Measurements from ENCODE around the gene CYP2A13.

DNA sequence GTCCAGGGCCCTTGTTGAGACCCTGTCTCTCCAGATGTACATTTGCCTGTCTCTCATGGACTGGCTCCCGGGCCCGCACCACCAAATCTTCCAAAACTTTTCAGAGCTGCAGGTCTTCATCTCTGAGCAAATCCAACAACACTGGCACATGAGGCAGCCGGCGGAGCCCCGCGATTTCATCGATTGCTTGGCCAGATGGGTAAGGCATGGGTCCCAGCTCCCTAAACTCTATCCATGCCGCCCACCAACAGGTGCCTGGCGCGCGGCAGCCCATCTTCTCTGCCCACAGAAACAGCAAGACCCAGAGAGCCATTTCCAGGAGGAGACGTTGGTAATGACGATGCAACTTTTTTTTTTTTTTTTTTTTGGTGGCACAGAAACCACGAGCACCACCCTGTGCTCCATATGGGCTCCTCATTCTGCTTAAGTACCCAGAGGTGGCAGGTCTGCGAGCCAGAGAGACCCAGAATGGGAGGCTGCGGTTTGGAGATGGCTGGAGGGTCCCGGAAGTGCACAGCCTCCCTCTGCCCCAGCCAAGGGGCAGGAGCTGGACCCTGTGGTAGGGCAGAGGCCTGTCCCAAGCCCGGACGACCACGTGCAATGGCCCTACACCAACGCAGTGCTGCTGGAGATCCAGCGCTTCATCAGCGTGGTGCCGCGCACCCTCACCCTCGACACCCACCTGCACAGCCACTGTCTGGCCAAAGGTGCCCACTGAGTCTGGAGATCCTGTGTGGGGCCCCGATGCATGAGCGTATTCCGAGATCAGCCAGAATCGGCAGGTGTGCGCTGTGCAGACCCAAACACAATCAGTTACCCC is 48.6 kb downstream of the CYP2A13 start:
- TF ChIP-seq, protein P1, sequence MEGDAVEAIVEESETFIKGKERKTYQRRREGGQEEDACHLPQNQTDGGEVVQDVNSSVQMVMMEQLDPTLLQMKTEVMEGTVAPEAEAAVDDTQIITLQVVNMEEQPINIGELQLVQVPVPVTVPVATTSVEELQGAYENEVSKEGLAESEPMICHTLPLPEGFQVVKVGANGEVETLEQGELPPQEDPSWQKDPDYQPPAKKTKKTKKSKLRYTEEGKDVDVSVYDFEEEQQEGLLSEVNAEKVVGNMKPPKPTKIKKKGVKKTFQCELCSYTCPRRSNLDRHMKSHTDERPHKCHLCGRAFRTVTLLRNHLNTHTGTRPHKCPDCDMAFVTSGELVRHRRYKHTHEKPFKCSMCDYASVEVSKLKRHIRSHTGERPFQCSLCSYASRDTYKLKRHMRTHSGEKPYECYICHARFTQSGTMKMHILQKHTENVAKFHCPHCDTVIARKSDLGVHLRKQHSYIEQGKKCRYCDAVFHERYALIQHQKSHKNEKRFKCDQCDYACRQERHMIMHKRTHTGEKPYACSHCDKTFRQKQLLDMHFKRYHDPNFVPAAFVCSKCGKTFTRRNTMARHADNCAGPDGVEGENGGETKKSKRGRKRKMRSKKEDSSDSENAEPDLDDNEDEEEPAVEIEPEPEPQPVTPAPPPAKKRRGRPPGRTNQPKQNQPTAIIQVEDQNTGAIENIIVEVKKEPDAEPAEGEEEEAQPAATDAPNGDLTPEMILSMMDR (IDR thresholded peaks at IDR 0.05) = no peak
- TF ChIP-seq POLR2A (IDR thresholded peaks at IDR 0.05) = no peak

Data from body of pancreas (tissue), 4 donors.